CD14-positive monocyte (primary cell): ENCODE measurements around the gene SAMD3. TPM values are rescaled to one million over a fixed set of nuclear protein-coding genes. Genes with fewer than 3 reads are reported as not detected.

Source experiments
- DNase-seq, 3 donors: peaks; one replicate each; pipeline ENCODE4 v3.0.0-alpha.2; 2011 to 2022
- H2AFZ ChIP-seq: 2 replicates; pipeline ENCODE4 v1.6.0; 2012; ENCODE audit warnings: mild to moderate bottlenecking, low read depth, low read length, inconsistent platforms; ENCODE audit not compliant: insufficient read depth, poor library complexity, severe bottlenecking
- H3K27ac ChIP-seq, 2 donors: 1 replicate in 1 of 2; 2 replicates in 1 of 2; pipeline ENCODE4 v1.5.1; 2012 to 2013; ENCODE audit warnings: low read length in 2 of 2, control low read depth in 1 of 2, inconsistent platforms in 1 of 2, low read depth in 1 of 2, mild to moderate bottlenecking in 1 of 2
- H3K27me3 ChIP-seq, 2 donors: one replicate each; pipeline versions ENCODE4 v1.6.0 to v1.6.1; 2011 to 2013; ENCODE audit warnings: low read length in 2 of 2; ENCODE audit not compliant: control insufficient read depth in 2 of 2, insufficient read depth in 2 of 2
- H3K36me3 ChIP-seq, 2 donors: replicated peaks in 1 of 2; 1 replicate in 1 of 2; 2 replicates in 1 of 2; pipeline versions ENCODE4 v1.5.1 to v1.6.1; 2012 to 2013; ENCODE audit warnings: low read length in 2 of 2, control low read depth in 1 of 2, inconsistent platforms in 1 of 2, mild to moderate bottlenecking in 1 of 2; ENCODE audit not compliant: insufficient read depth in 2 of 2, control insufficient read depth in 1 of 2
- H3K4me1 ChIP-seq, 2 donors: 1 replicate in 1 of 2; 2 replicates in 1 of 2; pipeline versions ENCODE4 v1.5.1 to v1.6.1; 2012 to 2013; ENCODE audit warnings: low read length in 2 of 2, control low read depth in 1 of 2, inconsistent platforms in 1 of 2, mild to moderate bottlenecking in 1 of 2, moderate library complexity in 1 of 2; ENCODE audit not compliant: insufficient read depth in 2 of 2, control insufficient read depth in 1 of 2
- H3K4me2 ChIP-seq: replicated peaks from 2 replicates; pipeline ENCODE3; 2012; ENCODE audit warnings: low read length, moderate library complexity, mild to moderate bottlenecking; ENCODE audit not compliant: poor library complexity, severe bottlenecking; ENCODE audit errors: extremely low read depth
- H3K4me3 ChIP-seq, 3 experiments: fragments of 200-600 bp in 1 of 3; sonication (generic) in 1 of 3; replicated peaks in 1 of 3; 1 replicate in 2 of 3; 2 replicates in 1 of 3; pipeline ENCODE4 v1.5.1; 2011 to 2013; ENCODE audit warnings: low read length in 3 of 3, mild to moderate bottlenecking in 3 of 3, control low read depth in 2 of 3, low read depth in 2 of 3, inconsistent platforms in 1 of 3, moderate library complexity in 1 of 3
- H3K79me2 ChIP-seq: 2 replicates; pipeline ENCODE4 v1.6.0; 2012; ENCODE audit warnings: mild to moderate bottlenecking, control low read depth, inconsistent platforms, low read length, moderate library complexity; ENCODE audit not compliant: insufficient read depth
- H3K9ac ChIP-seq: 2 replicates; pipeline ENCODE4 v1.6.0; 2017; ENCODE audit warnings: low read length, mild to moderate bottlenecking; ENCODE audit not compliant: insufficient read depth, poor library complexity, severe bottlenecking
- H3K9me3 ChIP-seq, 2 donors: replicated peaks in 1 of 2; 1 replicate in 1 of 2; 2 replicates in 1 of 2; pipeline versions ENCODE4 v1.5.1 to v1.6.1; 2012 to 2013; ENCODE audit warnings: low read length in 2 of 2, control low read depth in 1 of 2; ENCODE audit not compliant: control insufficient read depth in 1 of 2, insufficient read depth in 1 of 2
- H4K20me1 ChIP-seq: 2 replicates; pipeline ENCODE4 v1.6.0; 2012; ENCODE audit warnings: mild to moderate bottlenecking, low read length, control low read depth, moderate library complexity; ENCODE audit not compliant: insufficient read depth
- H3K27ac Mint-ChIP-seq, 7 donors: one replicate each; pipeline ENCODE4 v1.8.0; 2020; ENCODE audit warnings: mild to moderate bottlenecking in 7 of 7, mixed read lengths in 7 of 7, moderate library complexity in 6 of 7, inconsistent platforms in 2 of 7
- H3K27me3 Mint-ChIP-seq, 3 donors: one replicate each; pipeline ENCODE4 v1.8.0; 2021 to 2022; ENCODE audit warnings: low read depth in 3 of 3, mild to moderate bottlenecking in 3 of 3, mixed read lengths in 3 of 3, moderate library complexity in 3 of 3, inconsistent platforms in 1 of 3
- H3K36me3 Mint-ChIP-seq, 2 donors: one replicate each; pipeline ENCODE4 v1.8.0; 2020; ENCODE audit warnings: mixed read lengths in 2 of 2, inconsistent platforms in 1 of 2, mild to moderate bottlenecking in 1 of 2
- H3K4me1 Mint-ChIP-seq: one replicate; pipeline ENCODE4 v1.8.0; 2020; ENCODE audit warnings: mild to moderate bottlenecking, mixed read lengths
- H3K4me3 Mint-ChIP-seq, 2 donors: one replicate each; pipeline ENCODE4 v1.8.0; 2020; ENCODE audit warnings: mild to moderate bottlenecking in 2 of 2, mixed read lengths in 2 of 2, moderate library complexity in 1 of 2
- H3K9me3 Mint-ChIP-seq, 7 donors: one replicate each; pipeline ENCODE4 v1.8.0; 2020 to 2022; ENCODE audit warnings: mixed read lengths in 7 of 7, mild to moderate bottlenecking in 6 of 7, moderate library complexity in 6 of 7, inconsistent platforms in 2 of 7
- CTCF ChIP-seq: fragments of 200-600 bp; IDR thresholded peaks from one replicate; pipeline ENCODE4 v1.8.0; 2022; ENCODE audit warnings: antibody characterized with exemption, mild to moderate bottlenecking
- WGBS: methylation state at CpG from one replicate; pipeline ENCODE4 v1.1.5; 2013; ENCODE audit warnings: missing lambda C conversion rate; ENCODE audit not compliant: insufficient coverage; 5-methylcytosine and 5-hydroxymethylcytosine counted together
- intact Hi-C, 2 donors: fragments of 100-400 bp; cut with micrococcal nuclease; formaldehyde crosslinking; loops; one replicate each; pipeline versions ENCODE4 v1.15.0 to v1.15.1; 2023
- polyA plus RNA-seq, 3 donors: library from polyadenylated mRNA; depleted of rRNA in 1 of 3; unstranded in 2 of 3; stranded (reverse) in 1 of 3; fragments of 300-500 nt in 2 of 3; fragments of >200 nt in 1 of 3; fragmentation: Illumina TruSeq in 2 of 3; gene quantifications; 1 replicate in 2 of 3; 2 replicates in 1 of 3; pipeline ENCODE4 v1.2.3, GENCODE V29; 2012 to 2021

Gene SAMD3
- polyA plus RNA-seq, 3 donors = 0.33 to 0.49 TPM; not detected in 1

DNA sequence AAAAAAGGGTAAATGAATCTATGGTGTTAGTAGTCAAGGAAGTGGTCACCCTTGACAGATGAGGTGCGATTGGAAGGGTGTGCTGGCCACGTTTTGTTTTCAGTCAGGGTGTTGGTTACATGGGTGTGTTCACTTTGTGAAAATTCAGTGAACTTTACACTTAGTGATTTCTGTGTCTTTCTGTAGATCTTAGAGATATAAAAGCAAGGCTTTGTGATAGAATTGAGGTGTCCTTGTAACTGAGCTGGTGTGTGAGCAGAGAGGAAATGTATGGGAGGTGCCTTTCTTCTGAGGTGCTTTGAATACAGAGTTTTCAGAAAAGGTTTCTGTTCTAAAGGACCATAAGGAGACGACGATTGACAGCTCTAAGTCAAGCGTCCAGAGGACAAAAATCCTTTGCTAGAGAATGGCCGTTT is 90.5 kb downstream of the SAMD3 start:
- Mint-ChIP-seq H3K27ac (peak overlapping the region in 1 of 7 donors; percentile 72), H3K4me3 (no peak overlapping the region), H3K27me3 (no peaks in the 10 kb centered on the region), H3K36me3 (peaks cover 39 to 53% of the 10 kb centered on the region in 2 donors), H3K4me1 (peaks cover 12% of the 10 kb centered on the region), H3K9me3 (peaks cover 0 to 4% (median 0%) of the 10 kb centered on the region in 7 donors)
- no peaks in the 10 kb centered on the region for H3K9me3 ChIP-seq
- no peak overlapping the region for H3K4me2 ChIP-seq
- DNase-seq = no peak
- WGBS = 68% methylated on average over 2 of the region's 6 CpGs
- H3K36me3 ChIP-seq = peaks cover 4 to 27% of the 10 kb centered on the region in 2 donors
- no peaks in the 10 kb centered on the region for H4K20me1 ChIP-seq
- TF ChIP-seq CTCF = no peak
- no peaks in the 10 kb centered on the region for H3K27me3 ChIP-seq
- no peak overlapping the region for H3K27ac ChIP-seq
- no peaks in the 10 kb centered on the region for H3K79me2 ChIP-seq
- H3K4me1 ChIP-seq = peaks cover 0 to 7% of the 10 kb centered on the region in 2 donors
- no peak overlapping the region for H3K9ac ChIP-seq
- intact Hi-C loops = no loop called here
- no peak overlapping the region for H3K4me3 ChIP-seq
- H2AFZ ChIP-seq = no peak overlapping the region

DNA sequence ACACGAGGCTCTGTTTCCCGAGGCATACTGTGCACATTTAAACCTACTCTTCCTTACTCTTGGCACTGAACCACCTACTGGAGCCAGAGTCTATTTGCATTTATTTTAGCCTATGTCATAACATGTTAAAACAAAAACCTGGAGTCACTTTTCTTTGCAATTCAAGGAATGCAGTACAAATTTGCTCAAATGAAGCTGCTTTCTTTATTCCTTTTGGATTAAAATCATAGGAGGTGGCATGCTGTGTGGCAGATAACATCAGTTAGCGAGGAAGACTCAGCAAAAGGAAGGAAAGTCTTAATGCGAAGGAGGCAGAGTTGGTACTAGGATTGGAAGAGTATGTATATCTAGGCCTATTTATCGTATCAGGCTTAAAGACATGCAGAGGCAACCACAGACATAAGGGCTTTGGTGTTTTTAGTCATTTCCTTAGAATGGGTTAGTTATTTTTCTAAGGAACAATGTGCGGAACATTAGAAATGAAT is 92.9 kb downstream of the SAMD3 start:
- no peak overlapping the region for H3K27ac ChIP-seq
- peaks cover 0 to 1% (median 0%) of the 10 kb centered on the region in 7 donors for H3K9me3 Mint-ChIP-seq
- no peaks in the 10 kb centered on the region for H3K27me3 Mint-ChIP-seq
- no peaks in the 10 kb centered on the region for H3K27me3 ChIP-seq
- no peak overlapping the region for H2AFZ ChIP-seq
- H3K79me2 ChIP-seq = no peaks in the 10 kb centered on the region
- H3K27ac Mint-ChIP-seq = no peak overlapping the region
- no peak overlapping the region for H3K4me3 Mint-ChIP-seq
- intact Hi-C loops = no loop called here
- H3K4me2 ChIP-seq = no peak overlapping the region
- peaks cover 26 to 49% of the 10 kb centered on the region in 2 donors for H3K36me3 Mint-ChIP-seq
- no peak overlapping the region for H3K4me3 ChIP-seq
- H3K36me3 ChIP-seq = peaks cover 0 to 13% of the 10 kb centered on the region in 2 donors
- H3K9me3 ChIP-seq = no peaks in the 10 kb centered on the region
- H4K20me1 ChIP-seq = no peaks in the 10 kb centered on the region
- no peak for TF ChIP-seq CTCF
- H3K4me1 ChIP-seq = peaks cover 0 to 7% of the 10 kb centered on the region in 2 donors
- no peak for DNase-seq
- 100% methylated on average over 2 of the region's 6 CpGs for WGBS
- no peak overlapping the region for H3K9ac ChIP-seq
- peaks cover 13% of the 10 kb centered on the region for H3K4me1 Mint-ChIP-seq
